Vagina (tissue), 2 donors: ENCODE results near the gene B4GALT5. TPM values are rescaled to one million over a fixed set of nuclear protein-coding genes. Genes with fewer than 3 reads are reported as not detected.

ENCODE experiments used
- DNase-seq, 2 donors: peaks; one replicate each; pipeline ENCODE4 v3.0.0-alpha.2; 2017; ENCODE audit errors: extremely low spot score in 2 of 2
- H3K27ac ChIP-seq: fragments of 200-600 bp; sonication (generic); one replicate; pipeline ENCODE4 v1.5.1; 2019
- H3K27me3 ChIP-seq: fragments of 200-600 bp; sonication (generic); one replicate; pipeline ENCODE4 v1.5.1; 2019
- H3K36me3 ChIP-seq, 2 donors: fragments of 200-600 bp; sonication (generic); one replicate each; pipeline ENCODE4 v1.5.1; 2017 to 2019
- H3K4me1 ChIP-seq: fragments of 200-600 bp; sonication (generic); one replicate; pipeline ENCODE4 v1.5.1; 2019
- H3K4me3 ChIP-seq, 2 donors: fragments of 200-600 bp; sonication (generic); 1 replicate in 1 of 2; 2 replicates in 1 of 2; pipeline ENCODE4 v1.5.1; 2016 to 2019
- H3K9me3 ChIP-seq: fragments of 200-600 bp; sonication (generic); one replicate; pipeline ENCODE4 v1.5.1; 2019
- POLR2A ChIP-seq, 2 donors: fragments of 450-650 bp; IDR thresholded peaks; one replicate each; pipeline ENCODE4 v1.6.1; 2017; ENCODE audit warnings: antibody characterized with exemption in 2 of 2, mild to moderate bottlenecking in 2 of 2, moderate library complexity in 2 of 2
- POLR2AphosphoS5 ChIP-seq, 2 donors: sonication (generic); formaldehyde crosslinking; IDR thresholded peaks; one replicate each; pipeline ENCODE4 v1.9.0; 2017; ENCODE audit warnings: antibody characterized with exemption in 2 of 2, mild to moderate bottlenecking in 2 of 2, low read depth in 1 of 2; ENCODE audit not compliant: insufficient read depth in 1 of 2
- intact Hi-C: fragments of 100-400 bp; cut with DNase I; formaldehyde crosslinking; loops from one replicate; pipeline ENCODE4 v1.15.1; 2023
- small RNA-seq: library from RNA; depleted of rRNA; stranded (forward); fragments of <200 nt; gene quantifications from one replicate; pipeline ENCODE3, GENCODE V24; 2016
- total RNA-seq: library from RNA; depleted of rRNA; stranded (reverse); fragments of >200 nt; gene quantifications from one replicate; pipeline ENCODE4 v1.2.3, GENCODE V29; 2016
- TF ChIP-seq, protein P1 (sequence below), 3 experiments: fragments of 450-650 bp in 2 of 3; fragments of 200-600 bp in 1 of 3; sonication (generic) in 1 of 3; IDR thresholded peaks; one replicate each; pipeline ENCODE4 v1.5.1; 2017 to 2019; ENCODE audit warnings: antibody characterized with exemption in 3 of 3, mild to moderate bottlenecking in 2 of 3, moderate library complexity in 2 of 3

B4GALT5 gene
- total RNA-seq, 1 donor from 2014 or later, result 17.9 TPM

DNA sequence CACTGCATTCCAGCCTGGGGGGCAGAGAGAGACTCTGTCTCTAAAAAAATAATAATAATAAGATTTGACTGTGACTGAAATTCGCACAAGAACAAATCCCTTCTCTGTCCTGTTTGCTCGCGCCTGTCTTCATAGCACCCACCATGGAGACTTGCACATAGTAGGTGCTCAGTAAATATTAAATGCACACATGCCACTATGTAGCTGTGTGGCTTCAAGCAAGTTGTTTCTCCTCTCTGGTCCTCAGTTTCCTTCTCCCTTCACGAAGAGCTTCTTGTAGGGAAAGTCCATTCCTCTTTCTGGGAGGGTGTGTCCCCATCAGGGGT, 130.4 kb downstream of the B4GALT5 start:
- Histone ChIP-seq H3K4me3 (no peak overlapping the region), H3K27ac (peak overlapping the region; percentile 1), H3K9me3 (peaks cover 3% of the 10 kb centered on the region), H3K27me3 (no peaks in the 10 kb centered on the region), H3K36me3 (no peaks in the 10 kb centered on the region), H3K4me1 (peaks cover 56% of the 10 kb centered on the region)
- TF ChIP-seq POLR2A (IDR thresholded peaks at IDR 0.05), result no peak
- TF ChIP-seq, protein P1, sequence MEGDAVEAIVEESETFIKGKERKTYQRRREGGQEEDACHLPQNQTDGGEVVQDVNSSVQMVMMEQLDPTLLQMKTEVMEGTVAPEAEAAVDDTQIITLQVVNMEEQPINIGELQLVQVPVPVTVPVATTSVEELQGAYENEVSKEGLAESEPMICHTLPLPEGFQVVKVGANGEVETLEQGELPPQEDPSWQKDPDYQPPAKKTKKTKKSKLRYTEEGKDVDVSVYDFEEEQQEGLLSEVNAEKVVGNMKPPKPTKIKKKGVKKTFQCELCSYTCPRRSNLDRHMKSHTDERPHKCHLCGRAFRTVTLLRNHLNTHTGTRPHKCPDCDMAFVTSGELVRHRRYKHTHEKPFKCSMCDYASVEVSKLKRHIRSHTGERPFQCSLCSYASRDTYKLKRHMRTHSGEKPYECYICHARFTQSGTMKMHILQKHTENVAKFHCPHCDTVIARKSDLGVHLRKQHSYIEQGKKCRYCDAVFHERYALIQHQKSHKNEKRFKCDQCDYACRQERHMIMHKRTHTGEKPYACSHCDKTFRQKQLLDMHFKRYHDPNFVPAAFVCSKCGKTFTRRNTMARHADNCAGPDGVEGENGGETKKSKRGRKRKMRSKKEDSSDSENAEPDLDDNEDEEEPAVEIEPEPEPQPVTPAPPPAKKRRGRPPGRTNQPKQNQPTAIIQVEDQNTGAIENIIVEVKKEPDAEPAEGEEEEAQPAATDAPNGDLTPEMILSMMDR (IDR thresholded peaks at IDR 0.05), result no peak
- TF ChIP-seq POLR2AphosphoS5 (IDR thresholded peaks at IDR 0.05; ENCODE audit: insufficient read depth in 1 of 2, low read depth in 1 of 2), result no peak
- intact Hi-C loops, result no loop called here
- no peak for DNase-seq

Small RNA genes within 50 kb of the gene (small RNA-seq; reads per million reads assigned to genes)
- not detected for gene RN7SL197P
- gene SNRPFP1, result not detected

Other genes starting within 250 kb of the B4GALT5 start
- 2.0 TPM for gene KCNB1, start 231.2 kb downstream of the B4GALT5 start, total RNA-seq
- 51.1 TPM for gene PTGIS, start 145.7 kb downstream of the B4GALT5 start, total RNA-seq
- 8.8 TPM for gene SLC9A8, start 99.0 kb upstream of the B4GALT5 start, total RNA-seq
- 4.7 TPM for gene SPATA2, start 201.7 kb upstream of the B4GALT5 start, total RNA-seq
- 153 TPM for gene RNF114, start 222.5 kb upstream of the B4GALT5 start, total RNA-seq